ENCODE results near the gene EFL1. TPM values are rescaled to one million over a fixed set of nuclear protein-coding genes. Genes with fewer than 3 reads are reported as not detected.
"Not testable (repeated sequence)": the region's sequence is repeated elsewhere in the genome, so short reads cannot be mapped to it uniquely, and the experiment has no call there.

Gene EFL1
- total RNA-seq, 1 donor from 2014 or later = 38.7 TPM

GRCh38 chr15:82195818-82196217, 66.7 kb downstream of the EFL1 start:
- not testable (repeated sequence) for DNase-seq

GRCh38 chr15:82194488-82194887, 68.0 kb downstream of the EFL1 start:
- DNase-seq = not testable (repeated sequence)

- DNase-seq = not testable (repeated sequence)
Observed at GRCh38 chr15:82193435-82193834, 69.1 kb downstream of the EFL1 start.

- not testable (repeated sequence) for DNase-seq
Observed at GRCh38 chr15:82192394-82192793, 70.1 kb downstream of the EFL1 start.

- no peak for DNase-seq
Observed at GRCh38 chr15:82186719-82187406, 75.7 kb downstream of the EFL1 start.

- DNase-seq = no peak
Observed at GRCh38 chr15:82186161-82186560, 76.4 kb downstream of the EFL1 start.

GRCh38 chr15:82184776-82185175, 77.8 kb downstream of the EFL1 start:
- no peak for DNase-seq

- no peak for DNase-seq
Observed at GRCh38 chr15:82184355-82184754, 78.2 kb downstream of the EFL1 start.

- no peak for DNase-seq
Observed at GRCh38 chr15:82183121-82184031, 79.2 kb downstream of the EFL1 start.

- no peak for DNase-seq
Observed at GRCh38 chr15:82181371-82181770, 81.2 kb downstream of the EFL1 start.

GRCh38 chr15:82178061-82178460, 84.5 kb downstream of the EFL1 start:
- DNase-seq = no peak

GRCh38 chr15:82177291-82178010, 85.1 kb downstream of the EFL1 start:
- DNase-seq = no peak

- no peak for DNase-seq
Observed at GRCh38 chr15:82176542-82176941, 86.0 kb downstream of the EFL1 start.

- DNase-seq = no peak
Observed at GRCh38 chr15:82174471-82175235, 87.9 kb downstream of the EFL1 start.

- DNase-seq = no peak
Observed at GRCh38 chr15:82173108-82173507, 89.4 kb downstream of the EFL1 start.

- no peak for DNase-seq
Observed at GRCh38 chr15:82172506-82172905, 90.0 kb downstream of the EFL1 start.

GRCh38 chr15:82168757-82169156, 93.8 kb downstream of the EFL1 start:
- no peak for DNase-seq

GRCh38 chr15:82168296-82168695, 94.2 kb downstream of the EFL1 start:
- DNase-seq = no peak

- DNase-seq = no peak
Observed at GRCh38 chr15:82165948-82166376, 96.6 kb downstream of the EFL1 start.

GRCh38 chr15:82159922-82160321, 102.6 kb downstream of the EFL1 start:
- DNase-seq = no peak

GRCh38 chr15:82158811-82159210, 103.7 kb downstream of the EFL1 start:
- DNase-seq = no peak

GRCh38 chr15:82150645-82151044, 111.9 kb downstream of the EFL1 start:
- DNase-seq = no peak

All from occipital lobe (tissue), 2 donors.